ENCODE measurements around the gene DDX27.

Gene DDX27

GRCh38 chr20:49230561-49231133 lies 11.4 kb downstream of the DDX27 start:
- no peak overlapping the region for H3K4me3 ChIP-seq (ENCODE audit: low read depth, low read length)
- DNase-seq (ENCODE audit: low read depth), result no peak
- in situ Hi-C loops (cut with HindIII; ENCODE audit: low sequenced_read_pairs), result no loop called here
- no peak for TF ChIP-seq CTCF (IDR thresholded peaks at IDR 0.05; ENCODE audit: low read depth, low read length, missing control alignments)

- no peak for DNase-seq (ENCODE audit: low read depth)
- in situ Hi-C loops (cut with HindIII; ENCODE audit: low sequenced_read_pairs), result no loop called here
- no peak overlapping the region for H3K4me3 ChIP-seq (ENCODE audit: low read depth, low read length)
- TF ChIP-seq CTCF (IDR thresholded peaks at IDR 0.05; ENCODE audit: low read depth, low read length, missing control alignments), result no peak
Measured at GRCh38 chr20:49231471-49231870, 12.3 kb downstream of the DDX27 start.

- in situ Hi-C loops (cut with HindIII; ENCODE audit: low sequenced_read_pairs), result no loop called here
- DNase-seq (ENCODE audit: low read depth), result no peak
- H3K4me3 ChIP-seq (ENCODE audit: low read depth, low read length), result no peak overlapping the region
- no peak for TF ChIP-seq CTCF (IDR thresholded peaks at IDR 0.05; ENCODE audit: low read depth, low read length, missing control alignments)
Measured at GRCh38 chr20:49233226-49233625, 14.0 kb downstream of the DDX27 start.

GRCh38 chr20:49234831-49235230 lies 15.6 kb downstream of the DDX27 start:
- no peak for DNase-seq (ENCODE audit: low read depth)
- in situ Hi-C loops (cut with HindIII; ENCODE audit: low sequenced_read_pairs), result no loop called here
- TF ChIP-seq CTCF (IDR thresholded peaks at IDR 0.05; ENCODE audit: low read depth, low read length, missing control alignments), result no peak
- H3K4me3 ChIP-seq (ENCODE audit: low read depth, low read length), result no peak overlapping the region

- no peak for DNase-seq (ENCODE audit: low read depth)
- in situ Hi-C loops (cut with HindIII; ENCODE audit: low sequenced_read_pairs), result no loop called here
- no peak overlapping the region for H3K4me3 ChIP-seq (ENCODE audit: low read depth, low read length)
Measured at GRCh38 chr20:49236301-49236700, 17.1 kb downstream of the DDX27 start.

GRCh38 chr20:49237531-49237930 lies 18.3 kb downstream of the DDX27 start:
- no peak for DNase-seq (ENCODE audit: low read depth)
- TF ChIP-seq CTCF (IDR thresholded peaks at IDR 0.05; ENCODE audit: low read depth, low read length, missing control alignments), result no peak

More at GRCh38 chr20:49236301-49236700, 17.1 kb downstream of the DDX27 start:
- TF ChIP-seq CTCF (IDR thresholded peaks at IDR 0.05; ENCODE audit: low read depth, low read length, missing control alignments), result no peak

More at GRCh38 chr20:49237531-49237930, 18.3 kb downstream of the DDX27 start:
- H3K4me3 ChIP-seq (ENCODE audit: low read depth, low read length), result no peak overlapping the region
- in situ Hi-C loops (cut with HindIII; ENCODE audit: low sequenced_read_pairs), result no loop called here
